DND-41 (cell line): ENCODE results near the gene GNS.

ENCODE experiments used
- ATAC-seq: fragments of 200-7000 bp; cut with Tn5 transposase; 3 replicates; pipeline ENCODE4 v1.9.1; 2021; ENCODE audit warnings: low read depth; ENCODE audit not compliant: insufficient read depth
- DNase-seq: peaks from one replicate; pipeline ENCODE4 v3.0.0-alpha.2; 2020
- H2AFZ ChIP-seq: 2 replicates; pipeline ENCODE4 v1.6.0; 2012; ENCODE audit warnings: low read depth, low read length
- H3K27ac ChIP-seq: 2 replicates; pipeline ENCODE4 v1.5.1; 2012; ENCODE audit warnings: low read length, inconsistent platforms
- H3K27me3 ChIP-seq: fragments of 200-600 bp; sonication (generic); 2 replicates; pipeline ENCODE4 v1.6.0; 2012; ENCODE audit warnings: low read length, mild to moderate bottlenecking, inconsistent platforms; ENCODE audit not compliant: insufficient read depth, poor library complexity
- H3K36me3 ChIP-seq: 2 replicates; pipeline ENCODE4 v1.5.1; 2012; ENCODE audit warnings: low read length, inconsistent platforms; ENCODE audit not compliant: insufficient read depth
- H3K4me1 ChIP-seq: 2 replicates; pipeline ENCODE4 v1.5.1; 2012; ENCODE audit warnings: mild to moderate bottlenecking, low read length; ENCODE audit not compliant: insufficient read depth
- H3K4me2 ChIP-seq: 2 replicates; pipeline ENCODE4 v1.6.0; 2012; ENCODE audit warnings: mild to moderate bottlenecking, moderate library complexity, low read length, inconsistent platforms; ENCODE audit not compliant: insufficient read depth
- H3K4me3 ChIP-seq, 2 experiments: fragments of 200-600 bp in 1 of 2; shearing (Covaris generic) in 1 of 2; 2 replicates each; pipeline ENCODE4 v1.5.1; 2012 to 2016; ENCODE audit warnings: inconsistent platforms in 2 of 2, low read length in 2 of 2, mild to moderate bottlenecking in 2 of 2, low read depth in 1 of 2, moderate library complexity in 1 of 2
- H3K79me2 ChIP-seq: 2 replicates; pipeline ENCODE4 v1.6.0; 2012; ENCODE audit warnings: low read length, inconsistent platforms; ENCODE audit not compliant: insufficient read depth
- H3K9ac ChIP-seq: 2 replicates; pipeline ENCODE4 v1.6.0; 2012; ENCODE audit warnings: low read depth, mild to moderate bottlenecking, inconsistent platforms, low read length, moderate library complexity
- H3K9me3 ChIP-seq: 2 replicates; pipeline ENCODE4 v1.5.1; 2012; ENCODE audit warnings: low read length, moderate library complexity, mild to moderate bottlenecking, inconsistent platforms; ENCODE audit not compliant: insufficient read depth, severe bottlenecking
- H4K20me1 ChIP-seq: 2 replicates; pipeline ENCODE4 v1.6.0; 2012; ENCODE audit warnings: low read length; ENCODE audit not compliant: insufficient read depth
- CTCF ChIP-seq: IDR thresholded peaks from 2 replicates; pipeline ENCODE4 v1.5.1; 2012; ENCODE audit warnings: borderline replicate concordance, low read length, moderate library complexity, mild to moderate bottlenecking; ENCODE audit not compliant: poor library complexity, severe bottlenecking; ENCODE audit errors: extremely low read depth
- EZH2 ChIP-seq: IDR thresholded peaks from 3 replicates; pipeline ENCODE4 v1.6.1; 2012; ENCODE audit warnings: borderline replicate concordance, low read depth, mild to moderate bottlenecking, moderate library complexity, low read length, inconsistent platforms; ENCODE audit not compliant: severe bottlenecking

GNS gene

DNA sequence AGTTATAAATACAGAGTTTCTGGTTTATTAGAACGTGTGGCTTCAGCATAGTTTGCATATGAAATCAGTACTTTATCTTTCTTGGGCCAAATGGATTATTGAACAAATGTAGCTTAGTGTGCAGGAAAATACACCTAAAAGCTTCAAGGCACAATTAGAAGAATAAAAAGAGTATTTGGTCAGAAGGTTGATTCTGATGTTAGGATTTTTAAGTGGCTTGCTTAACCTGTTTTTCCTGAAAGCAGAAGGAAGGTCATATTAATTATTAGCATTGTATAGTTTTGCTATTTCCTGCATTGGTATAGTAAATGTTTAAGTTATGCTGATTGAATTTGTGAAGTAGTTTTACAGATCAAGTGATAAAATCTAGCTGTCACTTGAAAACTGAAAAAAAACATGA, 31.0 kb upstream of the GNS start:
- H3K9me3 ChIP-seq = no peaks in the 10 kb centered on the region
- H3K27me3 ChIP-seq = peaks cover 9% of the 10 kb centered on the region
- H4K20me1 ChIP-seq = no peaks in the 10 kb centered on the region
- no peaks in the 10 kb centered on the region for H3K79me2 ChIP-seq
- no peaks in the 10 kb centered on the region for H3K36me3 ChIP-seq
- no peak for DNase-seq
- TF ChIP-seq EZH2 = no peak
- TF ChIP-seq CTCF = no peak
- H2AFZ ChIP-seq = no peak overlapping the region
- no peak for ATAC-seq
- no peaks in the 10 kb centered on the region for H3K4me1 ChIP-seq
- no peak overlapping the region for H3K4me2 ChIP-seq
- no peak overlapping the region for H3K4me3 ChIP-seq
- no peak overlapping the region for H3K9ac ChIP-seq
- H3K27ac ChIP-seq = no peak overlapping the region

- no peak overlapping the region for H3K9ac ChIP-seq
- TF ChIP-seq EZH2 (no peak), CTCF (no peak)
- H3K27me3 ChIP-seq = peaks cover 4% of the 10 kb centered on the region
- H3K36me3 ChIP-seq = no peaks in the 10 kb centered on the region
- H3K4me2 ChIP-seq = no peak overlapping the region
- H2AFZ ChIP-seq = no peak overlapping the region
- no peak for DNase-seq
- no peaks in the 10 kb centered on the region for H4K20me1 ChIP-seq
- no peak for ATAC-seq
- H3K79me2 ChIP-seq = no peaks in the 10 kb centered on the region
- H3K27ac ChIP-seq = no peak overlapping the region
- H3K4me1 ChIP-seq = no peaks in the 10 kb centered on the region
- no peaks in the 10 kb centered on the region for H3K9me3 ChIP-seq
- H3K4me3 ChIP-seq = no peak overlapping the region
Observed at GRCh38 chr12:64785838-64786237, 26.6 kb upstream of the GNS start.

- Histone ChIP-seq H3K4me1 (no peaks in the 10 kb centered on the region), H3K4me3 (no peak overlapping the region), H3K27ac (no peak overlapping the region), H3K79me2 (no peaks in the 10 kb centered on the region), H3K9ac (no peak overlapping the region), H4K20me1 (no peaks in the 10 kb centered on the region), H3K36me3 (no peaks in the 10 kb centered on the region), H3K27me3 (no peaks in the 10 kb centered on the region), H2AFZ (no peak overlapping the region), H3K9me3 (no peaks in the 10 kb centered on the region), H3K4me2 (no peak overlapping the region)
- no peak for TF ChIP-seq EZH2
- no peak for TF ChIP-seq CTCF
- ATAC-seq (no peak), DNase-seq (no peak)
Observed at GRCh38 chr12:64782191-64782876, 23.1 kb upstream of the GNS start.
